SU-DHL-6 (cell line): ENCODE data around the gene WNT16.

Source experiments
- EZH2phosphoT487 ChIP-seq: fragments of 200-600 bp; sonication (generic), shearing (Covaris generic); conservative IDR thresholded peaks from 2 replicates; pipeline ENCODE4 v1.6.1; 2018; ENCODE audit warnings: mild to moderate bottlenecking, antibody characterized with exemption, low read length, moderate library complexity, mixed read lengths
- TF ChIP-seq, protein P1 (sequence below): fragments of 200-600 bp; sonication (generic); IDR thresholded peaks from one replicate; pipeline ENCODE4 v1.5.1; 2017; ENCODE audit warnings: antibody characterized with exemption, mild to moderate bottlenecking, low read length, moderate library complexity; ENCODE audit not compliant: insufficient read depth, poor library complexity, severe bottlenecking

DNA sequence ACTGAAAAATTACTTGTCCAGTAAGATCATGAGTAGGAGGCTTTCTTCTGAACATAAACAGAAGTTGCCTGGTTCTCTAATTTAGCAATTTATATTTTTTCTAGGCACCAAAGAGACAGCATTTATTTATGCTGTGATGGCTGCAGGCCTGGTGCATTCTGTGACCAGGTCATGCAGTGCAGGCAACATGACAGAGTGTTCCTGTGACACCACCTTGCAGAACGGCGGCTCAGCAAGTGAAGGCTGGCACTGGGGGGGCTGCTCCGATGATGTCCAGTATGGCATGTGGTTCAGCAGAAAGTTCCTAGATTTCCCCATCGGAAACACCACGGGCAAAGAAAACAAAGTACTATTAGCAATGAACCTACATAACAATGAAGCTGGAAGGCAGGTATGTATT is 2.8 kb downstream of the WNT16 start:
- TF ChIP-seq, protein P1, sequence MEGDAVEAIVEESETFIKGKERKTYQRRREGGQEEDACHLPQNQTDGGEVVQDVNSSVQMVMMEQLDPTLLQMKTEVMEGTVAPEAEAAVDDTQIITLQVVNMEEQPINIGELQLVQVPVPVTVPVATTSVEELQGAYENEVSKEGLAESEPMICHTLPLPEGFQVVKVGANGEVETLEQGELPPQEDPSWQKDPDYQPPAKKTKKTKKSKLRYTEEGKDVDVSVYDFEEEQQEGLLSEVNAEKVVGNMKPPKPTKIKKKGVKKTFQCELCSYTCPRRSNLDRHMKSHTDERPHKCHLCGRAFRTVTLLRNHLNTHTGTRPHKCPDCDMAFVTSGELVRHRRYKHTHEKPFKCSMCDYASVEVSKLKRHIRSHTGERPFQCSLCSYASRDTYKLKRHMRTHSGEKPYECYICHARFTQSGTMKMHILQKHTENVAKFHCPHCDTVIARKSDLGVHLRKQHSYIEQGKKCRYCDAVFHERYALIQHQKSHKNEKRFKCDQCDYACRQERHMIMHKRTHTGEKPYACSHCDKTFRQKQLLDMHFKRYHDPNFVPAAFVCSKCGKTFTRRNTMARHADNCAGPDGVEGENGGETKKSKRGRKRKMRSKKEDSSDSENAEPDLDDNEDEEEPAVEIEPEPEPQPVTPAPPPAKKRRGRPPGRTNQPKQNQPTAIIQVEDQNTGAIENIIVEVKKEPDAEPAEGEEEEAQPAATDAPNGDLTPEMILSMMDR, result no peak
- TF ChIP-seq EZH2phosphoT487, result no peak
